Prostate gland (tissue), 2 donors: Measurements from ENCODE around the gene OR2A42.
"Not testable (repeated sequence)": the region's sequence is repeated elsewhere in the genome, so short reads cannot be mapped to it uniquely, and the experiment has no call there.

Experiments
- POLR2A ChIP-seq: fragments of 450-650 bp; IDR thresholded peaks from one replicate; pipeline ENCODE4 v1.6.1; 2016; ENCODE audit warnings: antibody characterized with exemption, mild to moderate bottlenecking
- TF ChIP-seq, protein P1 (sequence below), 4 experiments: fragments of 200-600 bp in 2 of 4; fragments of 450-650 bp in 2 of 4; sonication (generic) in 2 of 4; IDR thresholded peaks; 1 replicate in 3 of 4; 2 replicates in 1 of 4; pipeline ENCODE4 v1.5.1; 2016 to 2019; ENCODE audit warnings: antibody characterized with exemption in 4 of 4, mild to moderate bottlenecking in 2 of 4, moderate library complexity in 2 of 4

DNA sequence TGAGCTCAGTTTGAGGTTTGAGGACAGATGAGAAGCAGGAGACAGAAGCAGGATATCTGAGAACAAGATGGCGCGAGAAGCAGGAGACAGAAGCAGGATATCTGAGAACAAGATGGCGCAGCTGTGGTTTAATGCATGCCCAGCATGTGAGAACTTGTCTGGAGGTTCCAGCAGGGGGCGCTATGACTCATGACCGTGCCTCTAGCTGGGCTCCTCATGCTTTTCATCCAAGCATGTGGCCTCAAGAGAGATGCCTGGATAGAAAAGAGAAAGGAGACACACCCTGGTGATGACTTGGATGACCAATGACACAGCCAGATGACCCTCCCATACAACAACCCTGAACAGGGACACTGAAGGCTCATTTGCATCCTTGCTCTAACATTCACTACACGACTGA is 40.6 kb upstream of the OR2A42 start:
- TF ChIP-seq, protein P1, sequence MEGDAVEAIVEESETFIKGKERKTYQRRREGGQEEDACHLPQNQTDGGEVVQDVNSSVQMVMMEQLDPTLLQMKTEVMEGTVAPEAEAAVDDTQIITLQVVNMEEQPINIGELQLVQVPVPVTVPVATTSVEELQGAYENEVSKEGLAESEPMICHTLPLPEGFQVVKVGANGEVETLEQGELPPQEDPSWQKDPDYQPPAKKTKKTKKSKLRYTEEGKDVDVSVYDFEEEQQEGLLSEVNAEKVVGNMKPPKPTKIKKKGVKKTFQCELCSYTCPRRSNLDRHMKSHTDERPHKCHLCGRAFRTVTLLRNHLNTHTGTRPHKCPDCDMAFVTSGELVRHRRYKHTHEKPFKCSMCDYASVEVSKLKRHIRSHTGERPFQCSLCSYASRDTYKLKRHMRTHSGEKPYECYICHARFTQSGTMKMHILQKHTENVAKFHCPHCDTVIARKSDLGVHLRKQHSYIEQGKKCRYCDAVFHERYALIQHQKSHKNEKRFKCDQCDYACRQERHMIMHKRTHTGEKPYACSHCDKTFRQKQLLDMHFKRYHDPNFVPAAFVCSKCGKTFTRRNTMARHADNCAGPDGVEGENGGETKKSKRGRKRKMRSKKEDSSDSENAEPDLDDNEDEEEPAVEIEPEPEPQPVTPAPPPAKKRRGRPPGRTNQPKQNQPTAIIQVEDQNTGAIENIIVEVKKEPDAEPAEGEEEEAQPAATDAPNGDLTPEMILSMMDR (IDR thresholded peaks at IDR 0.05) = not testable (repeated sequence)
- TF ChIP-seq POLR2A = not testable (repeated sequence)
